ENCODE measurements around the gene GPN2. TPM values are rescaled to one million over a fixed set of nuclear protein-coding genes. Genes with fewer than 3 reads are reported as not detected.

Gene GPN2
- polyA plus RNA-seq, 3 donors from 2014 or later: 8.3 to 22.1 (median 10.0) TPM

DNA sequence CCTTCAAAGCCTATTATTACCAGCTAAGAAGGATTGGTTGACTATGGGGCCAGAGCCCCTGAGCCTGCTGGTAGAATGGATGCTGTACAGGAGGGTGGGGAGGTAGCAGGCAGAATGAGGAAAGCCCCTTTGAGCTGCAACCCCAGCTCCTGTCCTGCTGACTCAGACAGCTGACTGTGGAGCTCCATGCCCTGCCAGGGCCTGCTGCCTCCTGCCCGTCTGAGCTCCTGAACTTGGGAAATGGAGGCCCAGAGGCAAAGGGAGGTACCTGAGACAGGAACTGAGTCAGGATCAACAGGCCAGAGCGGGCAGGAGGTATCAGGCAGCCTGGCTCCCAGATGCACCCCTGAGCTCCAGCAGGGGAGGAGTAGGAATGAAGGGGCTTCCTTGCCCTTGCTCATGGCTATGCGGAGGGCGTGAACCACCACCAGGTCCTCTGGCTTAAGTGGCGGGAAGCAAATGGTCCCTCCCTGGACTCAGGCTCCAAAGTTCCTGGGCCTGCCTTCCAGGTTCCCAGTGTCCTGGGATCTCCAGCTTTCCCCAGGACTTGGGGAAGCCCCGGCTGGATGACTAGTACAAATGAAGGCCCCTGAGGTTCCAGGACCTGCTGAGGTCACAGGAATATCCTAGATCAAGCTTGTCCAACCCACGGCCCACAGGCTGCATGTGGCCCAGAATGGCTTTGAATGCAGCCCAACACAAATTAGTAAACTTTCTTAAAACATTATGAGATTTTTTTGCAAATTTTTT, 31.0 kb downstream of the GPN2 start:
- Mint-ChIP-seq H3K36me3 (peaks cover 0 to 13% (median 0%) of the 10 kb centered on the region in 3 donors), H3K9me3 (no peaks in the 10 kb centered on the region), H3K27ac (peak overlapping the region in 1 of 6 donors; percentile 23), H3K4me1 (peaks cover 8% of the 10 kb centered on the region in 2 donors), H3K4me3 (no peak overlapping the region), H3K27me3 (ENCODE audit: low read depth in 3 of 3) (peaks cover 0 to 5% (median 2%) of the 10 kb centered on the region in 3 donors)
- DNase-seq: no peak

DNA sequence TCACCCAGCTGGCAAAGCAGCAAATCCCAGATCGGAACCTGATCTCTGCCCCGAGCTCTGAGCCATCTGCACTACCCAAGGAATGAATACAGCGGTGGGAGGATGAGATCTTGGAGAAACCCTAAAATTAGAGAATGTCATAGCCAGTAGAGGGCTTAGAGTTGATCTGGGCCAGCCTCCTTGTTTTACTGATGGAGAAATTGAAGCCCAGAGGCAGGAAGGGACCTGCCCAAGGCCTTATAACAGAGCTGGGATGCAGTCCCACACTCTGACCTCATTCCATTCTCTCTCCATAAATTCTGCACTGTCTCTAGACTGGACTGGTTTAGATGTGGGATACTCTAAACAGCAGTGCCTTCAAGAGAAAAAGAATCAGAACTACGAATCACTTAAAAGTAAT, 31.9 kb downstream of the GPN2 start:
- Mint-ChIP-seq H3K4me1 (peaks cover 4 to 7% of the 10 kb centered on the region in 2 donors), H3K9me3 (no peaks in the 10 kb centered on the region), H3K27me3 (ENCODE audit: low read depth in 3 of 3) (peaks cover 0 to 5% (median under 1%) of the 10 kb centered on the region in 3 donors), H3K27ac (no peak overlapping the region), H3K36me3 (peaks cover 0 to 17% (median under 1%) of the 10 kb centered on the region in 3 donors), H3K4me3 (no peak overlapping the region)
- DNase-seq: no peak

- peaks cover 0 to 5% (median 0%) of the 10 kb centered on the region in 3 donors for H3K27me3 Mint-ChIP-seq (ENCODE audit: low read depth in 3 of 3)
- no peak for DNase-seq
- no peak overlapping the region for H3K27ac Mint-ChIP-seq
- H3K9me3 Mint-ChIP-seq: no peaks in the 10 kb centered on the region
- H3K36me3 Mint-ChIP-seq: peaks cover 0 to 22% (median 4%) of the 10 kb centered on the region in 3 donors
- H3K4me1 Mint-ChIP-seq: peaks cover 5 to 9% of the 10 kb centered on the region in 2 donors
- no peak overlapping the region for H3K4me3 Mint-ChIP-seq
Measured at GRCh38 chr1:26857473-26858060, 32.5 kb downstream of the GPN2 start.

DNA sequence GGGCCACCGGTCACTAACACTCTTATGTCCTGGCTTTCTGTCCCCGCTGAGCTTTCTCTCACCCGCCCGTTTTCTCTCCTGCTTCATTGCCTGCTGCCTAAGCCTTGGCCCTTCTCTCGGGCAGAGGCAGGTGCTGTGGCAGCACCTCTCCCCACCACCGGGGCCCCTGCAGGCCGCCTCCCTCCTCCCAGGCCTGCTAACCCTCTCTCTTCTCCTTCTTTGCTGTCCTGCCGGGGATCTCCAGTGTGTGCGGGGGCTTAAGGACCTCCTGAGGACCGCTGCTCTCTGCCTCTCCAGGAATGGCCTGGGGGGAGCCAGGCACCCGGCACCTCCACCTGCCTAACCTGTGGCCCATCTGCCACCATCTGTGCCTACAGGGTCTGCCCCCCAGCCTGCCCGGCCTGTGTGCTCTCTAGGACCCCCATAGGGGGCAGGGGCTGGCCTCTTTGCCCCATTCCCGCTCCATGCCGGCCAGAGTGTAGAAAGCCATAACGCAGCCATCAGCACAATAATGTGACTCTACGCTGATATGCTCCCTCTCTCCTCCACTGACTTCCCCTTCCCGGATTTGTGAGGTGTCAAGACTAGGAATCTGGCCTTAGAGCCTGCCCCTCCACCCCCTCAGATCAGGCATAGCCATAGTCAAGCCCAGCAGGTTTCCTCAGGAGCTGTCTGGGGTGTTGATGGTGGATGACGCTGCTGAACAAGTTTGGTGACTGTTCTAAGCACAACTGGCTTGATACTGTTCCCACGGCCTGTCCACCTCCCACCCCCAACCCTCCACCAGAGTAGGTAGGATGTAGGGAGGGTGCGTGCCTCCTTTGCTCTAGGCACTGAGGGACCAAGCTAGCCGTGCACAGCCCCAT, 33.2 kb downstream of the GPN2 start:
- H3K4me1 Mint-ChIP-seq: peaks cover 5 to 9% of the 10 kb centered on the region in 2 donors
- H3K36me3 Mint-ChIP-seq: peaks cover 0 to 29% (median 6%) of the 10 kb centered on the region in 3 donors
- H3K9me3 Mint-ChIP-seq: no peaks in the 10 kb centered on the region
- peaks cover 0 to 5% (median 4%) of the 10 kb centered on the region in 3 donors for H3K27me3 Mint-ChIP-seq (ENCODE audit: low read depth in 3 of 3)
- DNase-seq: no peak
- H3K4me3 Mint-ChIP-seq: no peak overlapping the region
- H3K27ac Mint-ChIP-seq: peak overlapping the region in 2 of 6 donors; percentile 7 to 37

DNA sequence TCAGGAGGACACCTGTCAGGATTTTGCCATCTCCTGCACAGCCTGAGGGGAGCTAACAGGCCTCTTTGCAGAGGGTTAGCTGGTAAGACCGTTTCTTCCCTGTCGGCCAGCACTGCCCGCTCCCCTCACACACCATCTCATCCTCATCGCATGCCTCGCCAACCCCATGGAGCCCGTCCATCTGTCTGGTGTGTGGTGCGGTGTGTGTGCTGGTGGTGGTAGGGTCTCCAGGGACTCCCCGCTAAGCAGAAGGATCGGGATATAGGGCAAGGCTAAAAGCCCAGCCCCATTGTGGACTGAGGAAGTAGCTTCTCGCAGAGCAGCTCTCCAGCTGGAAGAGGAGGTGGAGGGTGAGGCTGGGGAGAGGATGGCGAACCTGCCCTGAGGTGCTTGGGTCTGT, 33.9 kb downstream of the GPN2 start:
- peaks cover 0 to 36% (median 9%) of the 10 kb centered on the region in 3 donors for H3K36me3 Mint-ChIP-seq
- H3K27ac Mint-ChIP-seq: no peak overlapping the region
- no peak for DNase-seq
- H3K27me3 Mint-ChIP-seq (ENCODE audit: low read depth in 3 of 3): peaks cover 0 to 4% (median 3%) of the 10 kb centered on the region in 3 donors
- no peaks in the 10 kb centered on the region for H3K9me3 Mint-ChIP-seq
- H3K4me3 Mint-ChIP-seq: no peak overlapping the region
- H3K4me1 Mint-ChIP-seq: peaks cover 5 to 9% of the 10 kb centered on the region in 2 donors

DNA sequence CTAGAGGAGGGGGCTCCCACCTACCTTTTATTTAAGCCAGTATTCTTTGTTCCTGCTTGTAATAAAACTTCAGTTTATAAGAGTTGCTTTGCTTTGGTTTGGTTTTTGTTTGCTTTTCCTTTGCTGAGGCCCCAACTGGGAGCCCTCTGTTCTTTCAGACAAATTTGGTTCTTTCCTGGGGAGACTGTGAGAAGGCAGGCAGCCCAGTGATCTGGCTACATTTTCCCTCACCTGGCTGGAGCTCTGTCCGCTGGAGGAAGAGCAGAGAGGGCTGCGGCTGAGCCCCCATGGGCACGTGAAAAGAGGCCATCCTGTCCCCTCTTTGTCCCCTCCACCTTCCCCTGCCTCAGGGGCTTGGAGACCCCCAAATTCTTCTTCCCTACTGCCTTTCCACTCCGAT, 34.4 kb downstream of the GPN2 start:
- peaks cover 0 to 4% (median 3%) of the 10 kb centered on the region in 3 donors for H3K27me3 Mint-ChIP-seq (ENCODE audit: low read depth in 3 of 3)
- no peak overlapping the region for H3K27ac Mint-ChIP-seq
- DNase-seq: no peak
- no peak overlapping the region for H3K4me3 Mint-ChIP-seq
- H3K9me3 Mint-ChIP-seq: no peaks in the 10 kb centered on the region
- peaks cover 5 to 9% of the 10 kb centered on the region in 2 donors for H3K4me1 Mint-ChIP-seq
- peaks cover 0 to 39% (median 9%) of the 10 kb centered on the region in 3 donors for H3K36me3 Mint-ChIP-seq

GRCh38 chr1:26854906-26855305, 35.2 kb downstream of the GPN2 start:
- Mint-ChIP-seq H3K27ac (no peak overlapping the region), H3K9me3 (no peaks in the 10 kb centered on the region), H3K27me3 (ENCODE audit: low read depth in 3 of 3) (peaks cover 0 to 4% (median 3%) of the 10 kb centered on the region in 3 donors), H3K36me3 (peaks cover 0 to 45% (median 11%) of the 10 kb centered on the region in 3 donors), H3K4me1 (peaks cover 5 to 9% of the 10 kb centered on the region in 2 donors), H3K4me3 (no peak overlapping the region)
- no peak for DNase-seq

- peaks cover under 1 to 4% (median 3%) of the 10 kb centered on the region in 3 donors for H3K27me3 Mint-ChIP-seq (ENCODE audit: low read depth in 3 of 3)
- no peaks in the 10 kb centered on the region for H3K9me3 Mint-ChIP-seq
- H3K4me1 Mint-ChIP-seq: peaks cover 5 to 9% of the 10 kb centered on the region in 2 donors
- DNase-seq: no peak
- no peak overlapping the region for H3K4me3 Mint-ChIP-seq
- H3K36me3 Mint-ChIP-seq: peaks cover 0 to 48% (median 14%) of the 10 kb centered on the region in 3 donors
- H3K27ac Mint-ChIP-seq: no peak overlapping the region
Measured at GRCh38 chr1:26853600-26853999, 36.5 kb downstream of the GPN2 start.

DNA sequence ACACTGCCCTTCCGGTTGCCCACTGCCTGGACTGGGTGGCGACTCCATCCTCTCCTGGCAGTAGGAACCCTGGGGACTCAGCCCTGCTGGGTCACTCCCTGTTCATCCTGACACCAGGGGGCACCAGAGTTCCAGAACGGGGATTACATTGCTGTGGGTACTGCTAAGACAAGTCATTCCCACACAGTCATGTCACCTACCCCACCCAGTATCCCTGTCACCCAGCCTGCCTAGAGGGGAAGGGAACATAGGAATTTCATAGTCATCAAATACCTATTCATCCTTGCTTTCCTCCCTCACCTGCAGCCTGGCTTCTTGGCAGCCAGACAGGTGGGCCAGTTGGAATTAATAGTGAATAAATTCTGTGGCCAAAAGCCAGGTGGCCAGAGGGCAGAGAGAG, 36.9 kb downstream of the GPN2 start:
- no peak overlapping the region for H3K4me3 Mint-ChIP-seq
- H3K27ac Mint-ChIP-seq: peak overlapping the region in 1 of 6 donors; percentile 46
- H3K9me3 Mint-ChIP-seq: no peaks in the 10 kb centered on the region
- peaks cover 0 to 46% (median 14%) of the 10 kb centered on the region in 3 donors for H3K36me3 Mint-ChIP-seq
- H3K27me3 Mint-ChIP-seq (ENCODE audit: low read depth in 3 of 3): peaks cover 1 to 4% (median 3%) of the 10 kb centered on the region in 3 donors
- H3K4me1 Mint-ChIP-seq: peaks cover 5 to 9% of the 10 kb centered on the region in 2 donors
- peak; percentile 63 to 70 (median 68) for DNase-seq

DNA sequence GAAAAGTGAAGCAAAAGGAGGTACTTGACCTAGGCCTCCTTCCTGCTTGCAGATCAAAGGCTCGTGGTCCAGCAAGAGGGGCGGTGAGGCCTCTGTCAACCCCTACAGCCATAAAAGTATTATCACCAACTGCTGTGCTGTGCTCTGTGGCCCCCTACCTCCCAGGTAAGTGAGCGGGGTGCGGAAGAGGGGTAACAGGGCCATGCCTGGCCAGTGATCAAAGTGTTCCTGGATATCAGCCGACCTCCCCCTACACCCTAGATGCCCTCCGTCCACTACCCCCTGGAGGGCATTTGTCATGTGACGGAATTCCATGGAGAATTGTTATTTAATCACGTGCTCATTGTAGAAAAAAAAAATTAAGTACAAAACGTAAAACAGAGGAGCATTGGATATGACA, 37.4 kb downstream of the GPN2 start:
- no peak for DNase-seq
- no peak overlapping the region for H3K4me3 Mint-ChIP-seq
- peaks cover 1 to 4% (median 3%) of the 10 kb centered on the region in 3 donors for H3K27me3 Mint-ChIP-seq (ENCODE audit: low read depth in 3 of 3)
- H3K36me3 Mint-ChIP-seq: peaks cover 2 to 44% (median 16%) of the 10 kb centered on the region in 3 donors
- no peaks in the 10 kb centered on the region for H3K9me3 Mint-ChIP-seq
- peaks cover 5 to 9% of the 10 kb centered on the region in 2 donors for H3K4me1 Mint-ChIP-seq
- H3K27ac Mint-ChIP-seq: no peak overlapping the region

GRCh38 chr1:26851106-26851684, 38.9 kb downstream of the GPN2 start:
- Mint-ChIP-seq H3K4me1 (peaks cover 5 to 9% of the 10 kb centered on the region in 2 donors), H3K4me3 (no peak overlapping the region), H3K27me3 (ENCODE audit: low read depth in 3 of 3) (peaks cover 1 to 10% (median 3%) of the 10 kb centered on the region in 3 donors), H3K27ac (no peak overlapping the region), H3K36me3 (peaks cover 9 to 49% (median 18%) of the 10 kb centered on the region in 3 donors), H3K9me3 (no peaks in the 10 kb centered on the region)
- no peak for DNase-seq

DNA sequence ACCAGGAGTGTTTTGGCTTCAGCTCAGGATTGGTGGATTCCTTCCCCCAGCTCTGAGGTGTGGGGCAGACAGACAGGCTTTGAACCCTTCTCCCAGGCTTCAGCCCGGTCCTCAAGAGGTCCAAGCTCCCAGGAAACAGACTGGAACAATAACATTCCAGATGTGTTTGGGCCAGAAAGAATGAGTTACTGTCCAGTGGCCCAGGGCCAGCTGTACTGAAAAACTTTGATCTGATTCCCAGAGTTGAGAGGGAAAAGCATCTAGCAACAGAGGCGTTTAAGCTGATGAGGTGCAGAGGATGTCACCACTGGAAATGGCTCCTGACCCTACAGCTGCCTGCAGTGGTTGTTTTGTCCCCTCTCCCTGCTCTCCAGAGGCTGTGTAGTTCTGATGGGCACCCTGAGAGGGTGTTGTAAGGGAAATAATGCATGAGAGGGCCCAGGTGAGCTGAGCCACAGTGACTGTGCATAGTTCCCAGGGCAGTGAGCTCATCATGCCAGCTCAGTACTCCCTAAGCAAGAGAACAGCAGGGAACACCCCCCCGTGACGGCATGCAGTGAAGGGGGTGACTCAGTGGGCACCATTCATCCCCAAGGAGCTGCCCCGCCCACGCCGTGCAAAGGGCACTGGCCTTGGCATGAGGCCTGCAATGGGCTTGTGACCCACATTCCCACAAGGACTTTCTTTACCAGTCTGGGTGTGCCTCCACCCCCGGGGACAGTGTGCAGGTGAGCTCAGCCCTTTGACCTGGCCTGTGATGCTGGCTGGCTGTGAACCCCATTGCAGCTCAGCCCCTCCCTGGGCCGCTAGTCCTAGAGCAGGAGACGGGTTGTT, 40.9 kb downstream of the GPN2 start:
- no peak for DNase-seq
- H3K4me3 Mint-ChIP-seq: no peak overlapping the region
- H3K27ac Mint-ChIP-seq: peak overlapping the region in 2 of 6 donors; percentile 34 to 59
- peaks cover 5 to 9% of the 10 kb centered on the region in 2 donors for H3K4me1 Mint-ChIP-seq
- H3K27me3 Mint-ChIP-seq (ENCODE audit: low read depth in 3 of 3): peaks cover 0 to 10% (median 1%) of the 10 kb centered on the region in 3 donors
- H3K9me3 Mint-ChIP-seq: no peaks in the 10 kb centered on the region
- H3K36me3 Mint-ChIP-seq: peaks cover 9 to 48% (median 21%) of the 10 kb centered on the region in 3 donors

All from immature natural killer cell (primary cell).